Frontal cortex (tissue), 4 donors: ENCODE results near the gene WWOX. TPM values are rescaled to one million over a fixed set of nuclear protein-coding genes. Genes with fewer than 3 reads are reported as not detected.
"Not testable (repeated sequence)": the region's sequence is repeated elsewhere in the genome, so short reads cannot be mapped to it uniquely, and the experiment has no call there.

Experiments used
- DNase-seq, 2 donors: peaks; one replicate each; pipeline ENCODE4 v3.0.0; 2012; ENCODE audit warnings: low spot score in 2 of 2
- FAIRE-seq: peaks from 2 replicates; lab custom pipeline; 2012; peaks lifted over from hg19 to GRCh38; lab: Jason Lieb, UNC
- total RNA-seq: library from RNA; depleted of rRNA; stranded (reverse); fragments of >200 nt; gene quantifications from one replicate; pipeline ENCODE4 v1.2.3, GENCODE V29; 2014
- donor health status: control.
- donor health status: control.
- donor health status: control.

Gene WWOX
- total RNA-seq, 1 donor from 2014 or later = 17.1 TPM

- no peak for DNase-seq
- no peak for FAIRE-seq
Observed at GRCh38 chr16:78496189-78496588, 396.7 kb downstream of the WWOX start.

DNA sequence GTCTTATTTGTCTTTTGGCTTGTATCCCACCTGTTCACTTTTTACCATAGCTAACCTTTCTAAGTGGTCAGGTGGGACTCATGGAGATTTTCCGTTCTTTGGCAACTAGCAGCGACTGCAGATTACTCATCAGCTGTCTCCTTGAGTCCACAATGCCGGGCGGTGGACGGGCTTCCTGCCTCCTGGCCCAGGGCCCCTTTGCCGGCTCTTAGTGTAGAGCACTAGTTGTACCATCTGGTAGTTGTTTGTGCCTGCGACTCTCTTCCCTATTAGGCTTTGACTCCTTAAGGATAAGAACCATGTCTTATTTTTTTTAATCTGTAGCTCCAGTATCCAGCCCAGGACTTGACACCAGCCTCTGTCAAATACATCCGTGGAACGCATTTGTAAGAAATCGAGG is 399.9 kb downstream of the WWOX start:
- DNase-seq = no peak
- no peak for FAIRE-seq

DNA sequence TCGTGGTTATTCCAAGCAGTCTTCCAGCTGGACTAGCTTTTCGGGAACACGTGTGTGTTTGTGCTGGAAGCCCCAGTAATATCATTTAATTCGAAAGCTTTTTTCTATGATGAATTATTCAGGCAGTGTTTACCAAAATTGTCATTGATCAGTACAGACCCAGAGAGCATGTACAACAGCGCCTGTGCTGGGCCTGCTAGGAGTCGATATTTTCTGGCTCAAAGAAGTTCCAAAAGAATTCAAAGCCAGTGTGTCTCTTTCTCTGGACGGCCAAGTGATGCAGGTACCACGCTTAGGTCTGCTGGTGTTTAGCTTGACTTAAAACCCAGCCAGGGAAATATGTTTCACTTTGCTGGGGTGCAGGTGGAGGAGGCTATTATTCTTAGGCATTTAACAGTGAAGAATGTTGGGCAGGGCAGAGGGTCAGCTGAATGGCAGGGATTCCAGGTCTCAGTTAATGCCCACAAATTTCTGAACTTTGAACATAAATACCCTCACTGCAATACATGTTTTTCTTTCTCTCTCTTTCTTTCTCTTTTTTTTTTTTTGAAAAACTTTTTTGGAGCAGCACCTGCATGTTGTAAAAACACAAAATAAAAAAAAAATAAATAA is 401.3 kb downstream of the WWOX start:
- no peak for FAIRE-seq
- no peak for DNase-seq

DNA sequence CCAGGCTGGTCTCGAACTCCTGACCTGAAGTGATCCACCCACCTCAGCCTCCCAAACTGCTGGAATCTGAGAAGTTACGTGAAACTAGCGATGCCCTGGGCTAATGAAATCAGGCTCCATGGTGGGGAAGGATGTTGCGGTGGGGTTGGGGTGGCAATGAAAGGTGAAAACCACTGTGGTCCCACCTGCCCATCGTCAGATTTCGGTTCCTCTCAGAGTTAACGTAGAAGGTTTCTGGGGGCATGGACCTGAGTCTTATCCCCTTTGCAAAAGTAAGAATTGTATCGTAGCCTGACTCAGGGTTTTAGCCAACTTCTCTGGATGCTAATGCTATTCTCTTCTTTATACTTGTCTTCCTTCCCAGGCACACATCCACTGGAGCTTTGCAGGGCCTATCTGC is 402.3 kb downstream of the WWOX start:
- no peak for DNase-seq

DNA sequence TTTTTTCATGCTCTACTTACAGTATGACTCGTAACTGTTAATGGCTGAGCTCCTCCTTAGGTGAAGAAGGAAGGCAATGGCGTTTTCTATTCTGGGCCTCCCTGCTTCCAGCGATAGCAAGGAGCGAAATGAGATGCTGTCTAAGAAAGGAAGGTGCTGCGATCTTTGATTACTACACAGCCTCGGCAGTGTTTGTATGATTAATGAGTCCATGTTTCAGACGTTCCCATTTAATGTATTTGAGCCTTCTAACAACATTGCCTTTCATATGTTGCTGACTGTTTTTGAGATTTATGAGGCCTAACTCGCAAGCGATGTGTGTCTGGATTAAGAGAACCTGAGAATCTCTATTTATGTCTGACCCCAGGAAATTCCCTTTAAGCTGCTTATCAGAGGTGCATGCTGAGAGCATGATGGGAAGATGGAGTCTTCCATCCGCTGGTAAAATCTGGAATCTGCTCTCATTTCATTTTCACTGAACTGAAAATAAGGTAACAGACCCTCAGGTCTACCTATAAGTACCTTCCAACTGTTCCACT is 403.4 kb downstream of the WWOX start:
- no peak for FAIRE-seq

More for the DNA sequence above, 402.3 kb downstream of the WWOX start:
- no peak for FAIRE-seq

DNA sequence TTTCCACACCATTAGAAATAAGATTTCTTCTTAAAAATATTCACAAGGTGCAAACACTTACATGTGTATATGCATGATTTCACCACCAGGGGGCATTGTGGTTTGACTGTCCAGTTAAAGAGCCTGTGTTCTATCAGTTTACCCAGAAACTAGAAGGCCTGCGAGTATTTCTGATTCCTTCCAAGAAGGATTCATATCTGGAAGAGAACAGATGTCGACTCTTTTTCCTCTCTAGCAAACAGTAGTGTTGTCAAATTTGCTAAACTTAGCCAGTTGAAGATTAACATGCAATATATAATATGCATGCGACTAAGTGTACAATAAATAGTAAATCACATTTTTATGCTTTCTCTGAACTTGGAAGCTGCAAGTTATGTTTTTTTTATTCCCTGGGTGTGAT is 404.1 kb downstream of the WWOX start:
- peak; percentile 21 to 48 for DNase-seq
- peak; percentile 89 for FAIRE-seq

More for the DNA sequence above, 403.4 kb downstream of the WWOX start:
- no peak for DNase-seq

DNA sequence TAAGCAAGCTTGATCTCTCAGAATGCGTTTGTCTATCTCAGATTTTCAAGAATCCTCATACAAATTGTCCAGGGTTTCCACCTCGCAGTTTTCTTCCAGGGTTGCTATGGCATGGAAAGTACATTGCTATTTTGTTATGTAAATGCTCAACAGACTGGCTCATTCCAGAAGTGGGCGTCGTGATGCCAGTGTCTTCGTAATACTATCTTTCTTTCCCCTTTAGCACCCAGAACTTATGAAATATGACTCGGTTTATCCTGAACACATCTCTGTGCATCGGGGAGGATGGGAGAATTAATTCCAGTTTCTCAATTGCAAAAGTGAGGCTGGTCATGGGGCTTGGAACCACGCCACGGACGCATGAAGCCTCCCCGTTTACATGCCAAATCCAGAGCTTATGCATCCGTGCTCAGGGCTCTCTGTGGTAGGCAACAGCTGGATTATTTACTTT is 405.0 kb downstream of the WWOX start:
- DNase-seq (no peak), FAIRE-seq (no peak)

GRCh38 chr16:78505036-78505435 is 405.6 kb downstream of the WWOX start:
- no peak for FAIRE-seq
- no peak for DNase-seq

DNA sequence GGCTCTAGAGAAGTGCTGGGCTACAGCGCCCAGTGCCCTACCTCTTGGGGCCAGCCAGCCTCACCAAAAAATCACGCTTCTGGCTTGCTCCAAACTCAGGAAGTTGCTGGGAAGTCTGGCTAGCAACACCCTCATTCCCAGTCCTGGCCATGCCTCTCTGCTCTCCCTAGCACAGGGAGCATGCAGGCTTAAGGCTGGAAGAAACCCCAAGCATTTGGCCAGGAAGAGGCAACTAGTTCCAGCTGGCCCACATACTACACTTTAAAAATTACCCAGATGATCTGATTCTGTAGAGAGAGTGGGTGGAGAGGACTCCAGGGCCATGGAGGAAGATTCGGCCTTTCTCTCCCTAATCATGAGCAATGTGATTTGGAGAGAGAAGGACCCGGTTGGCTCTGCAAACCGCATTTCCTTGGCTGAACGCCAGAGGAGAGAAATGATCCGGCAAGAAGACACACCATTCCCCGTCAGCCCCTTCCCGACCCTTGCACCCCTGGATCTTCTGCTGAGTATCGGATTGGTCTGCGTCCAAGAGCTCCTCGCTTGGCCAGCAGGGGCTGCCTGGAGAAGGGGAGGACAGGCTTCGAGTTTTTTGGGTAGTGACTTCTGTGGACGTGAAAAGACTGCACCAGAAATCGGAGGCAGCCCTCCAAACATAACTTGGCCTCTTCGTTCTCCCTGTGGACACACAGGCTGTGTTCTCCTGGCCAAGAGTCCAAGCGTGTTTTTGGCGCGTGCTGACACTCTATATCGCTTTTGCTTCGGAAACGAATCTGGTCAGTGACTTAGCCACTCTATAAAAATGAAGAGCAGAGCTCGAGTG is 406.3 kb downstream of the WWOX start:
- DNase-seq = peak in 1 of 2 donors; percentile 25
- no peak for FAIRE-seq

DNA sequence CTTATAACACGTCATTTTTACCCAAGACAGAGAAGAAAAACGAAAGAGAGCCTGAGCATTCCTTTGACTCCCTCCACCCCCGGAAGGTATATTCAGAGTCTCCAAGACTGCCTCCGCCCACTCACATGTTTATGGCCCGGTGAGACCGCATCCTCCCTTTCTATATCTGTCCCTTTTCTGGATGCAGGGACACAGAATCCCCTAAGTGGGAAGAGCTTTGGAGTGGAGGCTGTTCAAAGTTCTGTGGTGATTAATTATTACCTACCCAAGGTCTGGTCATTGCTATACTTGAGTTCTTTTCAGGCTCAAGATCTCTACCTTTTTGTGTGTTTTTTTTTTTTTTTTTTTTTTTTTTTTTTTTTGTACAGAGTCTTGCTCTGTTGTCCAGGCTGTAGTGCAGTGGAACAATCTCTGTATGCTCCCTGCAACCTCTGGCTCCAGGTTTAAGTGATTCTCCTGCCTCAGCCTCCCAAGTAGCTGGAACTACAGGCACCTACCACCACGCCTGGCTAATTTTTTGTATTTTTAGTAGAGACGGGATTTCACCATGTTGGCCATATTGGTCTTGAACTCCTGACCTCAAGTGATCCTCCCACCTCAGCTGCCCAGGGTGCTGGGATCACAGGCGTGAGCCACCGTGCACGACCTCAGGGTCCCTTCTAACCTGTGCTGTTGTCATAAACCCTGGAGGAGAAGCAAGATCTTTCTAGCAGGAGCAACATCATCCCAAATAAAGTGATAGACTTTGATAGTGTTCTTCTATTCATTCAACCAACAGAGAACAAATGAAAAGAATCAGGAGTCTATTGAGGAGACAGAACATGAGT is 407.1 kb downstream of the WWOX start:
- no peak for FAIRE-seq
- no peak for DNase-seq

DNA sequence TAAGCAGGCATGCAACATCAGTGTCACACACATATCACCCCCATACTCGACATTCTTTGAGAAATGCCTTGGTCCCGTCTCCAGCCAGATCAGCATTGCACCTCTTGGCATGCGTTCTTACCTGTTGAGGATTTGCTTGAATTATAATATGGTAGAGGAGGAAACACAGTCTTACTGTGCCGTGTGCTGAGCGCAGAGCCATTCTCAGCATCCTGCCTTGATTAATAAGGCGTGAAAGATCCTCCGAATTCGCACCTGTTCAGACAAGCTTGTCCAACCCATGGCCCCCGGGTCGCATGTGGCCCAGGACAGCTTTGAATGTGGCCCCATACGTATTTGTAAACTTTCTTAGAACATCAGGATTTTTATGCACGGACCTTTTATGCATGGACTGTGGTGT is 408.1 kb downstream of the WWOX start:
- no peak for FAIRE-seq

GRCh38 chr16:78509965-78510364 is 410.5 kb downstream of the WWOX start:
- FAIRE-seq (no peak), DNase-seq (no peak)

More for the DNA sequence above, 408.1 kb downstream of the WWOX start:
- DNase-seq = no peak

GRCh38 chr16:78510496-78510895 is 411.0 kb downstream of the WWOX start:
- DNase-seq (no peak), FAIRE-seq (no peak)

- FAIRE-seq = no peak
- no peak for DNase-seq
Observed at GRCh38 chr16:78513838-78514237, 414.4 kb downstream of the WWOX start.

- not testable (repeated sequence) for FAIRE-seq
Observed at GRCh38 chr16:78514888-78515287, 415.4 kb downstream of the WWOX start.

GRCh38 chr16:78515421-78515820 is 416.0 kb downstream of the WWOX start:
- DNase-seq (no peak), FAIRE-seq (no peak)

More at GRCh38 chr16:78514888-78515287, 415.4 kb downstream of the WWOX start:
- not testable (repeated sequence) for DNase-seq

DNA sequence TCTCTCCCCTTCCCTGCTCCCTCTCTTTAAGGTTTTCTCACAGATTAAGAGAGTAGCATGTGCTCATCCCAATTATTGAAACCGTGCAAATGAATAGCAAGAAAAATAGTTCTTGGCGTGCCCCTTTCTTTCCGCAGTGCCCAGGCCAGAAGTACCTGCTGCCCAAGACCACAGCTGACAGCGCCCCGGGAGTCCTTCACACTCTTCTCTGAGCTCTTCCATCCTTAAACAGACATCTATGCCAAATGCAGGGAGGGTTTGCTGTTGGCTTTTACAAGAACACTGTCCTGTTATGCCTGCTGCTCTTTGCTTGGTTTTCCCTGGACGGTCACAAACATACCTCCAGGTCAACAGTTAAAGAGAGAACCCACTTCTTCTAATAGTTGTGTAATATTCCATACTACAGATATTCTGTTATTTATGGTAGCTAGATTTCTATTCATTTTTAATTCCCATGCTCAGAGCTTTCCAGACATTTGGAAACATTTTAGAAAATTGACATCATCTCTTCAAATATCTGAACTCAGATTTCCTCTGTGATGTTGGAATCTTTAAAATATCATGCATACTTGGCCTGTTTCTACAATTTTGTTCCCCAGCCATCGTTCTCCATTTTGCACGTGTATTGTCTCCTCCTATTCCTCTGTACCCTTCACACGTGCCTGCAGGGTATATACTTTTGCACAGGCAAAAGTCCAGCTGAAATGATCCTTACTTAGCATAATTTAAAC is 416.7 kb downstream of the WWOX start:
- FAIRE-seq (no peak), DNase-seq (no peak)

- FAIRE-seq = no peak
Observed at GRCh38 chr16:78519896-78520295, 420.4 kb downstream of the WWOX start.

DNA sequence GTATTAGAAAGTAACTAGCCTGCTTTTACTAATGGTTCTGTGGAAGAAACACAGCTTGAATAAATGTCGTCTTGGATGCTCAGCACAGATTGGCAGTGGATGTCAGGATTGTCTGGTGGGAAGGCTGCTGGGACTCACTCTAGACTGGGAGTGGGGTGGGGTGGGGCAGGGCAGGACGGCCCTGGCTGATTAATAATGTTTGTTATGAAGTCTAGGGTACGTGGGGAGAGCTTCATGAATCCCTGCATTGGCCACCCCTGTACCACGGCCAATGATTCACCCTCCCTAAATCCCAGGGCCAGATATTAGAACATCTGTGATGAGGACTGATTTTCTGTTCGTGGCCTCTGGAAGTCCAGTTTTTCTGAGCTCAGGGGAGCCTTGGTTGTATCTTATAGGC is 421.0 kb downstream of the WWOX start:
- no peak for DNase-seq
- no peak for FAIRE-seq

More at GRCh38 chr16:78519896-78520295, 420.4 kb downstream of the WWOX start:
- no peak for DNase-seq
